ENCODE data around the gene RPL22. TPM values are rescaled to one million over a fixed set of nuclear protein-coding genes. Genes with fewer than 3 reads are reported as not detected.

The RPL22 gene
- total and polyA plus RNA-seq, 2 of the 4 experiments (the other 2 are of a cell fraction), result 26.2 to 131 TPM

DNA sequence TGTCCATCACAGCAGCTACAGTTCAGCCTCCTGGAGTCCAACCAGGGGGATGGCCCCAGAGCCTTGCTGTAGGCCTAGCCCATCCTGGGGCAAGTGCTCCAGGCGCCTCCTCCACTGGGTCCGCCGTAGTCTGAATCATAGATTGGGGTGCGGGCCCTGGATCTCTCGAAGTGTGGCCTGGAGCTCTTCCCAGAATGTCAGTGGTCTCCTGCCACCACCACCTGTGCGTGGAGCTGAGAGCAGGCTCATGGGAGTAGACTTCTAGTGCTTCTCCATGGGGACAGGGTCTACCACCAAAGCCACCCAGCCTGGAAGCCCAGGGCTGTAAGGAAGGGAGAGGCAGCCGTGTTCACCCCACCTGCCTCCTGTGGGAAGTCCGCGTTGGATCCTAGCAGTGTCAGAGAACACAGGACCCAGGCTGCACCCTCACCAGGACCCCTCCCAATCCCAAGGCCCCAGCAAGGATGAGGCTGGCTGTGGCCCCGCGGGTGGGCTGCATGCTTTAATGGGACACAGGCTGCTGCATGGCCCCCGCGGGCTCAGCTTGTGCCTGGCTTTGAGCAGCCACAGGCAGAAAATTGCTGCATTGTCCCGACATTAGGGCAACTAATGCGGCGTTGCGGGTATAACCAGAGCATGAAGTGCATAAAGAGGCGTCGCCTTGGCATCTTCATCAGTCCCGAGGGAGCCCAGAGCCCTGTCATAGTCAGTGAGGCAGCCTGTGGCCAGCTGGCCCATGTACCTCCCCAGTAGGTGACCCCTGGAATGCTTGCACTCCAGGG, 43.8 kb upstream of the RPL22 start:
- Histone ChIP-seq H3K27ac (ENCODE audit: insufficient read depth, low read length) (no peak overlapping the region), H3K9me3 (ENCODE audit: control insufficient read depth, insufficient read depth, low read length) (no peaks in the 10 kb centered on the region), H4K5ac (ENCODE audit: low read depth, low read length) (no peak overlapping the region), H3K79me1 (ENCODE audit: low read depth in 1 of 2, low read length in 2 of 2) (no peaks in the 10 kb centered on the region), H3K4me2 (ENCODE audit: low read depth, low read length) (no peak overlapping the region), H3K18ac (ENCODE audit: low read depth, low read length) (no peak overlapping the region), H2AK5ac (ENCODE audit: low read depth, low read length) (no peak overlapping the region), H3K36me3 (ENCODE audit: control insufficient read depth, insufficient read depth, low read length) (no peaks in the 10 kb centered on the region), H3K9me1 (ENCODE audit: insufficient read depth, low read length) (no peaks in the 10 kb centered on the region), H3K4me1 (ENCODE audit: control insufficient read depth, insufficient read depth, low read length) (no peaks in the 10 kb centered on the region), H3K9ac (ENCODE audit: low read depth, low read length) (no peak overlapping the region), H3K14ac (replicated peaks; ENCODE audit: low read depth, low read length) (no peak overlapping the region), H2BK5ac (ENCODE audit: low read depth, low read length, poor library complexity, severe bottlenecking) (no peak overlapping the region), H4K91ac (ENCODE audit: insufficient read depth, low read depth, low read length) (no peak overlapping the region), H3K27me3 (ENCODE audit: control insufficient read depth, insufficient read depth, low read length) (peaks cover 66% of the 10 kb centered on the region), H3K4ac (ENCODE audit: low read depth, low read length) (no peak overlapping the region), H3K56ac (ENCODE audit: extremely low read depth, insufficient read depth, low read length) (no peak overlapping the region), H3K23ac (ENCODE audit: low read depth, low read length) (no peak overlapping the region), H4K20me1 (ENCODE audit: insufficient read depth, low read length) (peaks cover 16% of the 10 kb centered on the region), H2BK15ac (ENCODE audit: low read depth, low read length) (no peak overlapping the region), H2BK20ac (ENCODE audit: low read depth, low read length) (no peak overlapping the region), H4K8ac (ENCODE audit: low read depth in 2 of 2, low read length in 2 of 2) (no peak overlapping the region), H3K4me3 (ENCODE audit: insufficient read depth, low read depth, low read length) (no peak overlapping the region), H2BK120ac (ENCODE audit: low read depth, low read length) (no peak overlapping the region), H2AK9ac (replicated peaks; ENCODE audit: low read depth, low read length, poor library complexity) (no peak overlapping the region), H2AFZ (replicated peaks; ENCODE audit: low read length, poor library complexity) (no peak overlapping the region)
- no peak for TF ChIP-seq RCOR1 (IDR thresholded peaks at IDR 0.05; ENCODE audit: insufficient replicate concordance, low read length)
- TF ChIP-seq MXI1 (IDR thresholded peaks at IDR 0.05; ENCODE audit: borderline replicate concordance, low read depth, low read length), result no peak
- no peak for TF ChIP-seq SMC3 (IDR thresholded peaks at IDR 0.05; ENCODE audit: low read depth, low read length)
- no peak for TF ChIP-seq CTCF (conservative IDR thresholded peaks at IDR 0.05; ENCODE audit: low read depth, low read length)
- no peak for TF ChIP-seq MAFK (IDR thresholded peaks at IDR 0.05; ENCODE audit: low read depth, low read length)
- TF ChIP-seq CEBPB (IDR thresholded peaks at IDR 0.05; ENCODE audit: low read depth, low read length), result no peak
- no peak for TF ChIP-seq FOS (IDR thresholded peaks at IDR 0.05; ENCODE audit: low read depth, low read length)
- TF ChIP-seq NFE2L2 (IDR thresholded peaks at IDR 0.05; ENCODE audit: low read depth, low read length), result no peak
- no peak for TF ChIP-seq RFX5 (IDR thresholded peaks at IDR 0.05; ENCODE audit: low read depth, low read length)
- TF ChIP-seq CHD1 (IDR thresholded peaks at IDR 0.05; ENCODE audit: low read depth, low read length), result no peak
- no peak for TF ChIP-seq USF2 (IDR thresholded peaks at IDR 0.05; ENCODE audit: low read depth, low read length)
- TF ChIP-seq, protein P1, sequence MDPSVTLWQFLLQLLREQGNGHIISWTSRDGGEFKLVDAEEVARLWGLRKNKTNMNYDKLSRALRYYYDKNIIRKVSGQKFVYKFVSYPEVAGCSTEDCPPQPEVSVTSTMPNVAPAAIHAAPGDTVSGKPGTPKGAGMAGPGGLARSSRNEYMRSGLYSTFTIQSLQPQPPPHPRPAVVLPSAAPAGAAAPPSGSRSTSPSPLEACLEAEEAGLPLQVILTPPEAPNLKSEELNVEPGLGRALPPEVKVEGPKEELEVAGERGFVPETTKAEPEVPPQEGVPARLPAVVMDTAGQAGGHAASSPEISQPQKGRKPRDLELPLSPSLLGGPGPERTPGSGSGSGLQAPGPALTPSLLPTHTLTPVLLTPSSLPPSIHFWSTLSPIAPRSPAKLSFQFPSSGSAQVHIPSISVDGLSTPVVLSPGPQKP (IDR thresholded peaks at IDR 0.05; ENCODE audit: borderline replicate concordance, low read depth, low read length), result no peak
- no peak for TF ChIP-seq POLR2A (IDR thresholded peaks at IDR 0.05; ENCODE audit: low read depth, low read length)
- TF ChIP-seq RAD21 (IDR thresholded peaks at IDR 0.05; ENCODE audit: low read length), result no peak
- dilution Hi-C loops (cut with HindIII; ENCODE audit: low sequenced_read_pairs, unreplicated experiment), result no loop called here
- BruUV-seq (replicated peaks), result no TSS peak
- POLR2A ChIA-PET (ENCODE audit: unreplicated experiment), result no interaction called here
- 13% methylated on average over 9 of the region's 20 CpGs; no CpG with 5 or more reads in 1 of the 2 experiments for WGBS, 2 experiments (ENCODE audit: extremely low coverage in 2 of 2, insufficient read length in 1 of 2)
- no peak for DNase-seq
- in situ Hi-C loops (cut with MboI; ENCODE audit: low sequenced_read_pairs), result no loop called here
- ATAC-seq (ENCODE audit: low read depth), result no peak
- CTCF ChIA-PET, result no interaction called here
- intact Hi-C loops (cut with micrococcal nuclease), result no loop called here

All from IMR-90 (cell line).